DOHH2 (cell line): ENCODE data around the gene CPNE6.
"Not testable (repeated sequence)": the region's sequence is repeated elsewhere in the genome, so short reads cannot be mapped to it uniquely, and the experiment has no call there.

ENCODE experiments used
- H3F3A ChIP-seq: fragments of 200-600 bp; sonication (generic), shearing (Covaris generic); 2 replicates; pipeline ENCODE4 v1.6.0; 2016; ENCODE audit warnings: antibody characterized with exemption, mild to moderate bottlenecking; ENCODE audit not compliant: control insufficient read depth, insufficient read depth
- H3K27ac ChIP-seq: fragments of 200-600 bp; sonication (generic); 2 replicates; pipeline ENCODE4 v1.5.1; 2014; ENCODE audit warnings: low read depth, mild to moderate bottlenecking, low read length, moderate library complexity
- H3K27me3 ChIP-seq: fragments of 200-600 bp; sonication (generic); 2 replicates; pipeline ENCODE4 v1.6.1; 2014; ENCODE audit warnings: mild to moderate bottlenecking, low read length, mixed read lengths; ENCODE audit not compliant: control insufficient read depth
- H3K36me3 ChIP-seq: fragments of 200-600 bp; sonication (generic); 2 replicates; pipeline ENCODE4 v1.6.1; 2014; ENCODE audit warnings: mild to moderate bottlenecking, low read length, moderate library complexity, mixed read lengths; ENCODE audit not compliant: control insufficient read depth
- H3K4me1 ChIP-seq: fragments of 200-600 bp; sonication (generic); 2 replicates; pipeline ENCODE4 v1.6.1; 2014; ENCODE audit warnings: mild to moderate bottlenecking, low read length, mixed read lengths; ENCODE audit not compliant: control insufficient read depth
- H3K4me2 ChIP-seq: fragments of 200-600 bp; sonication (generic); 2 replicates; pipeline ENCODE4 v1.6.0; 2014; ENCODE audit warnings: mild to moderate bottlenecking, low read length, moderate library complexity
- H3K4me3 ChIP-seq: fragments of 200-600 bp; sonication (generic); 2 replicates; pipeline ENCODE4 v1.5.1; 2014; ENCODE audit warnings: mild to moderate bottlenecking, low read length, mixed read lengths
- H3K79me2 ChIP-seq: fragments of 200-600 bp; sonication (generic); 2 replicates; pipeline ENCODE4 v1.6.1; 2014; ENCODE audit warnings: mild to moderate bottlenecking, low read length, mixed read lengths; ENCODE audit not compliant: control insufficient read depth
- H3K9me2 ChIP-seq: fragments of 200-600 bp; sonication (generic); replicated peaks from 2 replicates; pipeline ENCODE4 v1.6.1; 2014; ENCODE audit warnings: mild to moderate bottlenecking, low read length, mixed read lengths; ENCODE audit not compliant: control insufficient read depth
- H3K9me3 ChIP-seq: fragments of 200-600 bp; sonication (generic); 2 replicates; pipeline ENCODE4 v1.6.1; 2014; ENCODE audit warnings: antibody characterized with exemption, low read length, mixed read lengths; ENCODE audit not compliant: control insufficient read depth, insufficient read depth
- H4K20me1 ChIP-seq: fragments of 200-600 bp; sonication (generic); 2 replicates; pipeline ENCODE4 v1.6.0; 2014; ENCODE audit warnings: low read depth, mild to moderate bottlenecking, antibody characterized with exemption, low read length, moderate library complexity; ENCODE audit not compliant: control insufficient read depth, insufficient read depth
- EZH2phosphoT487 ChIP-seq: fragments of 200-600 bp; sonication (generic); IDR thresholded peaks from 2 replicates; pipeline ENCODE4 v1.6.1; 2017; ENCODE audit warnings: borderline replicate concordance, mild to moderate bottlenecking, antibody characterized with exemption, low read length, moderate library complexity, mixed read lengths
- TF ChIP-seq, protein P1 (sequence below): fragments of 200-600 bp; sonication (generic); IDR thresholded peaks from one replicate; pipeline ENCODE4 v1.5.1; 2014; ENCODE audit warnings: antibody characterized with exemption, mild to moderate bottlenecking, low read depth, low read length; ENCODE audit not compliant: poor library complexity, severe bottlenecking

The CPNE6 gene

DNA sequence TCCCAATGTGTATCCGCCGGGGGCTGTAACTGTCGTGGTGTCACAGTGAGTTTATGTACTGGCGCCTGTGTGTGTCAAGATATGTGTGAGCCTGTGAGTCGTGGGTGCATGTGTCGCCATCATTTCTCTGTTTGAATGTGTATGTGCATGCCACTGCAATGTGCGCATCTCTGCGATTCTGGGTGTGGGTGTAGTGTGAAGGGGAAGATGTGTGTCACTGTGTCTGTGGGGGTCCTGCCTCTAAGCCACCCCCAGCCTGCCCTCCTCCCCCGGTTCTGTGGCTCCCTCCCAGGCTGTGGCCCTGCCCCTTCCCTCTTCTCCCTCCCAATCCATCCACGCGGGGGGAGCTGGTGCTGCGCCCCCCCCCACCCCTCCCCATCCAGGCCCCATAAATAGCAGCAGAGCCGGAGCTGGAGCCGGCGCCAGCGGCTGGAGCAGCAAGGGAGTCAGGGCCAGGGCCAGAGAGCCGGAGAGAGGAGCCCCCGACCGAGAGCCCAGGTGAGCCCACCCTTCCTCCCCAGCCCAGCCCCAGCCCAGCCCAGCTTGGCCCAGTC, at the start of gene CPNE6:
Gene CPNE6, plus strand, starts transcription at position 419 of the 554 bp plus-strand sequence. CDS start 1,375 bp downstream, outside the sequence.
- Histone ChIP-seq H3K4me1 (peaks cover 10% of the 10 kb centered on the region), H3K9me3 (no peaks in the 10 kb centered on the region), H3K79me2 (no peaks in the 10 kb centered on the region), H3K36me3 (no peaks in the 10 kb centered on the region), H3K9me2 (no peaks in the 10 kb centered on the region), H3K27ac (no peak within 1 kb of the TSS), H3K27me3 (no peaks in the 10 kb centered on the region), H3K4me3 (no peak within 1 kb of the TSS), H3F3A (no peaks in the 10 kb centered on the region), H3K4me2 (no peak within 1 kb of the TSS), H4K20me1 (no peaks in the 10 kb centered on the region)
- TF ChIP-seq EZH2phosphoT487, result no peak
- TF ChIP-seq, protein P1, sequence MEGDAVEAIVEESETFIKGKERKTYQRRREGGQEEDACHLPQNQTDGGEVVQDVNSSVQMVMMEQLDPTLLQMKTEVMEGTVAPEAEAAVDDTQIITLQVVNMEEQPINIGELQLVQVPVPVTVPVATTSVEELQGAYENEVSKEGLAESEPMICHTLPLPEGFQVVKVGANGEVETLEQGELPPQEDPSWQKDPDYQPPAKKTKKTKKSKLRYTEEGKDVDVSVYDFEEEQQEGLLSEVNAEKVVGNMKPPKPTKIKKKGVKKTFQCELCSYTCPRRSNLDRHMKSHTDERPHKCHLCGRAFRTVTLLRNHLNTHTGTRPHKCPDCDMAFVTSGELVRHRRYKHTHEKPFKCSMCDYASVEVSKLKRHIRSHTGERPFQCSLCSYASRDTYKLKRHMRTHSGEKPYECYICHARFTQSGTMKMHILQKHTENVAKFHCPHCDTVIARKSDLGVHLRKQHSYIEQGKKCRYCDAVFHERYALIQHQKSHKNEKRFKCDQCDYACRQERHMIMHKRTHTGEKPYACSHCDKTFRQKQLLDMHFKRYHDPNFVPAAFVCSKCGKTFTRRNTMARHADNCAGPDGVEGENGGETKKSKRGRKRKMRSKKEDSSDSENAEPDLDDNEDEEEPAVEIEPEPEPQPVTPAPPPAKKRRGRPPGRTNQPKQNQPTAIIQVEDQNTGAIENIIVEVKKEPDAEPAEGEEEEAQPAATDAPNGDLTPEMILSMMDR, result no peak

DNA sequence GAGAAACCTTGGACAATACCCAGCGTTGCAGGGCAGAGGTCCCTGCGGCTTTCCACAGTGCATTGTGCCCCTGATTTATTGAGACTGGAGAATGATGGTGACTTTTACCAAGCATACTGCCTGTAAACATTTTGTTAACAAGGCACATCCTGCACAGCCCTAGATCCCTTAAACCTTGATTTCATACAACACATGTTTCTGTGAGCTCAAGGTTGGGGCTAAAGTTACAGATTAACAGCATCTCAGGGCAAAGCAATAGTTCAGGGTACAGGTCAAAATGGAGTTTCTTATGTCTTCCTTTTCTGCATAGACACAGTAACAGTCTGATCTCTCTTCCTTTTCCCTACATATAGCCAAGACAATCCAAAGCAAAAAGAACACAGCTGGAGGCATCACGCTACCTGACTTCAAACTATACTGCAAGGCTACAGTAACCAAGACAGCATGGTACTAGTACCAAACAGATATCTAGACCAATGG, 46.4 kb upstream of the CPNE6 start:
- H3K36me3 ChIP-seq, H3K4me1 ChIP-seq, H3K4me3 ChIP-seq, H3K9me2 ChIP-seq, H3K4me2 ChIP-seq, H4K20me1 ChIP-seq, H3K79me2 ChIP-seq, H3K27ac ChIP-seq, H3F3A ChIP-seq, H3K9me3 ChIP-seq, H3K27me3 ChIP-seq: not testable (repeated sequence)

DNA sequence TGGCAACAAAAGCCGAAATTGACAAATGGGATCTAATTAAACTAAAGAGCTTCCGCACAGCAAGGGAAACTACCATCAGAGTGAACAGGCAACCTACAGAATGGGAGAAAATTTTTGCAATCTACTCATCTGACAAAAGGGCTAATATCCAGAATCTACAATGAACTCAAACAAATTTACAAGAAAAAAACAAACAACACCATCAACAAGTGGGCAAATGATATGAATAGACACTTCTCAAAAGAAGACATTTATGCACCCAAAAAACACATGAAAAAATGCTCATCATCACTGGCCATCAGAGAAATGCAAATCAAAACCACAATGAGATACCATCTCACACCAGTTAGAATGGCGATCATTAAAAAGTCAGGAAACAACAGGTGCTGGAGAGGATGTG, 41.7 kb upstream of the CPNE6 start:
- H3K36me3 ChIP-seq, H3F3A ChIP-seq, H3K4me3 ChIP-seq, H4K20me1 ChIP-seq, H3K9me2 ChIP-seq, H3K4me1 ChIP-seq, H3K79me2 ChIP-seq, H3K27me3 ChIP-seq, H3K4me2 ChIP-seq, H3K27ac ChIP-seq: not testable (repeated sequence)
- H3K9me3 ChIP-seq, result peaks cover 11% of the 10 kb centered on the region; the same call in 1 of the 2 replicates

DNA sequence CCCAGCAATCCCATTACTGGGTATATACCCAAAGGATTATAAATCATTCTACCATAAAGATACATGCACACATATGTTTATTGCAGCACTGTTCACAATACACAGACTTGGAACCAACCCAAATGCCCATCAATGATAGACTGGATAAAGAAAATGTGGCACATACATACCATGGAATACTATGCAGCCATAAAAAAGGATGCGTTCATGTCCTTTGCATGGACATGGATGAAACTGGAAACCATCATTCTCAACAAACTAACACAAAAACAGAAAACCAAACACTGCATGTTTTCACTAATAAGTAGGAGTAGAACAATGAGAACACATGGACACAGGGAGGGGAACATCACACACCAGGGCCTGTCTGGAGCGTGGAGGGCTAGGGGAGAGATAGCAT, 40.0 kb upstream of the CPNE6 start:
- not testable (repeated sequence) for H3K79me2 ChIP-seq, H3F3A ChIP-seq, H4K20me1 ChIP-seq, H3K27me3 ChIP-seq, H3K27ac ChIP-seq, H3K4me3 ChIP-seq, H3K36me3 ChIP-seq, H3K9me2 ChIP-seq, H3K4me2 ChIP-seq, H3K4me1 ChIP-seq
- H3K9me3 ChIP-seq, result peaks cover 11% of the 10 kb centered on the region; the same call in 1 of the 2 replicates

DNA sequence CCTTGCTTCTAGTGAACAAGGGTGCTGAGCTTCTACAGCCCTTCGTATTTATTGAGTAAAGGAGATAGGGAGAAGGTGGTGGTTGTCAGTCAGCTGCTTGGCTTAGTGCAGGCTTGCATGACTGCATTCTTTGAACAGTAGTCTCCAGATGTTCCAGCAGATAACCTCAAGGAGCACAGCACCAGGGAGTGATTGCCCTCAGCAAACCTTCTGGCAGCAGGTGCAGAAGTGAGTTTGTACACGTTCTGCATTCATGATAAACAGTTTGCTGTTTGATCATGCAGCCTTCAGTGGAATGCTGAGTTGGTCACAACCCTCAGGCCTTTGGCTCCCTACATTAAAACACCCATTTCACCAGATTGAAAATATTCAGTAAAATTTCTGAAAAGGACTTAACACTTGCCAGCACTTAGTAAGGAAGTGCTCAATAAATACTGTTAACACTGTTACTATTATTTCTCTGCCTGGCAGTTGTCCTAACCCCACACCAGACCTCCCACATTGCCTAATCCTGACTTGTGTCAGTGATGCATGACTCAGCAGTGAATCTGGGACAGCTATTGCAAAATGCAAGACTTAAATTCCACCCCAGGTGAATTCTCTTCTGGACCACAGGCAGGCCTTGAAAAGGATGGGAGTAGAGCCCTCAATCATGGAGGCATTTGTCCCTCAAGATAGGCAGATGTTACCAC, 38.5 kb upstream of the CPNE6 start:
- Histone ChIP-seq H3K4me1 (peaks cover 7% of the 10 kb centered on the region), H3K36me3 (no peaks in the 10 kb centered on the region)

DNA sequence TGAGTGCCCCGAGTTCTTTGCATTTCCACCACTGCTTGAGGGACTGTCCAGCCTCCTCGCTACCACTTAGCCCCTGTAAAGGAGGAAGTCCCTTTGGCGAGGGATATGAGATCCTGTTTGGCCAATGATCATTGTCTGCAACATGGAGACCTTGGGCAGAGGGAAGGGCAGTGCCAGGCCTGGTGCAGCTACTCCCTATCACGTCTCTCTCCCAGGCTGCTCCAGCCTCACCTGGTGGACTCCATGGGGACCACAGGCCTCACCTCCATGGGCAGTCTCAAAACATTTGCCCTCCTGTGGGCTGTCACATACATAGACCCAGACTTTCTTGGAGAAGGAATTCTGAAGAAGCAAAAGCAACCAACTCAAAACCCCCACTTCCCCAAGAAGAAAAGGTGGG, 35.6 kb upstream of the CPNE6 start:
- H3K9me2 ChIP-seq, H3K4me1 ChIP-seq, H3K79me2 ChIP-seq, H3K36me3 ChIP-seq, H4K20me1 ChIP-seq, H3F3A ChIP-seq, H3K27me3 ChIP-seq, H3K27ac ChIP-seq: not testable (repeated sequence)
- Histone ChIP-seq H3K9me3 (peaks cover 11% of the 10 kb centered on the region; the same call in 1 of the 2 replicates), H3K4me2 (peak overlapping the region; percentile 95), H3K4me3 (peak overlapping the region; percentile 87)

More for the DNA sequence above, 38.5 kb upstream of the CPNE6 start:
- H4K20me1 ChIP-seq, result no peaks in the 10 kb centered on the region
- H3K79me2 ChIP-seq, result no peaks in the 10 kb centered on the region
- H3K27ac ChIP-seq, result no peak overlapping the region
- no peak overlapping the region for H3K4me3 ChIP-seq
- peaks cover 11% of the 10 kb centered on the region; the same call in 1 of the 2 replicates for H3K9me3 ChIP-seq
- H3K9me2 ChIP-seq, result no peaks in the 10 kb centered on the region
- H3F3A ChIP-seq, result no peaks in the 10 kb centered on the region
- H3K27me3 ChIP-seq, result no peaks in the 10 kb centered on the region
- TF ChIP-seq, protein P1, result no peak
- H3K4me2 ChIP-seq, result no peak overlapping the region
